NB4 (cell line): ENCODE data around the gene PDZRN3.

Source experiments
- MYC ChIP-seq: IDR thresholded peaks from 2 replicates; pipeline ENCODE4 v1.6.1; 2011; ENCODE audit warnings: low read depth, low read length
- POLR2A ChIP-seq: IDR thresholded peaks from 2 replicates; pipeline ENCODE4 v1.6.1; 2011; ENCODE audit warnings: mild to moderate bottlenecking; ENCODE audit not compliant: insufficient read length; ENCODE audit errors: extremely low read depth
- TF ChIP-seq, protein P1 (sequence below): IDR thresholded peaks from one replicate; pipeline ENCODE4 v1.5.1; 2012; ENCODE audit warnings: low read depth, low read length
- TF ChIP-seq, protein P2 (sequence below): IDR thresholded peaks from 2 replicates; pipeline ENCODE4 v1.6.1; 2011; ENCODE audit warnings: low read depth, low read length

DNA sequence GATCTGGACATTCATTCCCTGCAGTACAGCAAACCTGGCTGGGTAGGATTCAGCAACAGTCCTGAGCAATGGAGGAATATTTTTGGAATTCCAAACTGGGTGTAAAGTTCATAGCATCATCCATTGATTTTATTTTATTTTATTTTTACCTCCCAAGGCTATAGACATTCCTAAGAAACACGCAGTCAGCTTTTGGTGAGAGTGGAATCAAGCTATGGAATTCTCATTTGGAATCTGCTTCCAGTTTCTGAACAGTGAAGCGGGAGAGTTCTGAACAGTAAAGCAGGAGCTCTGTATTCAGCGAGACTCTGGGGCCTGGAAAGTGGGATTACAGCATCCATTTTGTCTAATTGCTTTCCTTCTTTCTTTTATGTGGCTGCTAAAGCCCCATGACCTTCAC lies 1.4 kb upstream of the PDZRN3 start:
- TF ChIP-seq, protein P1, sequence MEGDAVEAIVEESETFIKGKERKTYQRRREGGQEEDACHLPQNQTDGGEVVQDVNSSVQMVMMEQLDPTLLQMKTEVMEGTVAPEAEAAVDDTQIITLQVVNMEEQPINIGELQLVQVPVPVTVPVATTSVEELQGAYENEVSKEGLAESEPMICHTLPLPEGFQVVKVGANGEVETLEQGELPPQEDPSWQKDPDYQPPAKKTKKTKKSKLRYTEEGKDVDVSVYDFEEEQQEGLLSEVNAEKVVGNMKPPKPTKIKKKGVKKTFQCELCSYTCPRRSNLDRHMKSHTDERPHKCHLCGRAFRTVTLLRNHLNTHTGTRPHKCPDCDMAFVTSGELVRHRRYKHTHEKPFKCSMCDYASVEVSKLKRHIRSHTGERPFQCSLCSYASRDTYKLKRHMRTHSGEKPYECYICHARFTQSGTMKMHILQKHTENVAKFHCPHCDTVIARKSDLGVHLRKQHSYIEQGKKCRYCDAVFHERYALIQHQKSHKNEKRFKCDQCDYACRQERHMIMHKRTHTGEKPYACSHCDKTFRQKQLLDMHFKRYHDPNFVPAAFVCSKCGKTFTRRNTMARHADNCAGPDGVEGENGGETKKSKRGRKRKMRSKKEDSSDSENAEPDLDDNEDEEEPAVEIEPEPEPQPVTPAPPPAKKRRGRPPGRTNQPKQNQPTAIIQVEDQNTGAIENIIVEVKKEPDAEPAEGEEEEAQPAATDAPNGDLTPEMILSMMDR = no peak
- no peak for TF ChIP-seq POLR2A
- TF ChIP-seq, protein P2, sequence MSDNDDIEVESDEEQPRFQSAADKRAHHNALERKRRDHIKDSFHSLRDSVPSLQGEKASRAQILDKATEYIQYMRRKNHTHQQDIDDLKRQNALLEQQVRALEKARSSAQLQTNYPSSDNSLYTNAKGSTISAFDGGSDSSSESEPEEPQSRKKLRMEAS = no peak
- TF ChIP-seq MYC = no peak
